Mesothelial cell of epicardium (in vitro differentiated cells): Measurements from ENCODE around the gene ADAMTS17. TPM values are rescaled to one million over a fixed set of nuclear protein-coding genes. Genes with fewer than 3 reads are reported as not detected.

ENCODE experiments used
- DNase-seq, 2 experiments: peaks; one replicate each; pipeline ENCODE4 v3.0.0; 2021; ENCODE audit warnings: low spot score in 2 of 2; ENCODE audit not compliant: unreplicated experiment in 2 of 2
- H3K27ac Mint-ChIP-seq: 2 replicates; pipeline ENCODE4 v1.8.0; 2021; ENCODE audit warnings: mixed read lengths
- H3K27me3 Mint-ChIP-seq: 2 replicates; pipeline ENCODE4 v1.8.0; 2021; ENCODE audit warnings: low read depth, mixed read lengths
- H3K36me3 Mint-ChIP-seq: 2 replicates; pipeline ENCODE4 v1.8.0; 2021; ENCODE audit warnings: mixed read lengths
- H3K4me1 Mint-ChIP-seq: 2 replicates; pipeline ENCODE4 v1.8.0; 2021; ENCODE audit warnings: mixed read lengths
- H3K4me3 Mint-ChIP-seq: 2 replicates; pipeline ENCODE4 v1.8.0; 2021; ENCODE audit warnings: mild to moderate bottlenecking, moderate library complexity, mixed read lengths
- H3K9me3 Mint-ChIP-seq: 2 replicates; pipeline ENCODE4 v1.8.0; 2021; ENCODE audit warnings: mixed read lengths
- CTCF ChIP-seq: fragments of 200-600 bp; sonication (generic); IDR thresholded peaks from one replicate; pipeline ENCODE4 v1.5.0; 2021; ENCODE audit warnings: antibody characterized with exemption; ENCODE audit not compliant: unreplicated experiment
- total RNA-seq: library from RNA; stranded (reverse); gene quantifications from 3 replicates; pipeline ENCODE4 v1.2.1, GENCODE V29; 2021

ADAMTS17 gene
- total RNA-seq, 1 donor from 2014 or later = 39.4 TPM

DNA sequence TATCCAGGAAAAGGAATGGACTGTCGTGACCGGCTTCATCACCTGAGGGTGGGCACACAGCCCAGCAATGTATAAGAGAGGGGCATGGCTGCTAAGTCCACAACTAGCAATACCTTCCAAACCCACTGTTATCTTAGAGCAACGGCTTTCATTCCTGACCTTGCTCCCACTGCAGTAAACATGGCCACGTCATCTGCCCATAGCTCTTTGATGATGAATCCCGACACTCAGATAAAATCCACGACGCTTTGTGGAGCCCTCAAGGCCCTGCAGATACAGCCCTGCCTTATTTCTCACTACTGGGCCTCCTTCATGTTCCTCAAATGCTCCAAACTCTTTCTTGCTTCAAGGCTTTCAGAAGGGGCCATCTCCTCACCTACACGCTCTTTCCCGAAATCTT, 114.0 kb downstream of the ADAMTS17 start:
- H3K4me3 Mint-ChIP-seq = no peak overlapping the region
- H3K27ac Mint-ChIP-seq = no peak overlapping the region
- H3K4me1 Mint-ChIP-seq = peaks cover 9% of the 10 kb centered on the region
- peaks cover 20% of the 10 kb centered on the region for H3K36me3 Mint-ChIP-seq
- no peak for TF ChIP-seq CTCF
- no peak for DNase-seq
- no peaks in the 10 kb centered on the region for H3K9me3 Mint-ChIP-seq
- H3K27me3 Mint-ChIP-seq = no peaks in the 10 kb centered on the region

DNA sequence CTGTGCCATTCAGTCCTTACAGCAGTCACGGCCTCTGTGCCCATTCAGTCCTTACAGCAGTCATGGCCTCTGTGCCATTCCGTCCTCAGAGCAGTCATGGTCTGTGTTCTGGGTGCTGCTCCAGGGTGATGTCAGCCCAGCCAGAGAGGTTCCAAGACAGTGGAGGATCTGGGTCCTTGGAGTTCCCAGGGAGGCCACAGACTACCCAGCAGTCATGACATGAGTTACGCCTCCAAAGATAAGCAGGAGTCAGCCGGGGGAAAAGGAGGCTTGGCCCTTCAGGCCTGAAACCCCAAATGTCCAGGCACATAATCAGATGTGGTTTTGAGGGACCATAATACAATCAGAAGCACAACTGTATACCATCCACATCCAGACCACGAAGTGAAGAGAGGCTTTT, 115.7 kb downstream of the ADAMTS17 start:
- Mint-ChIP-seq H3K9me3 (no peaks in the 10 kb centered on the region), H3K36me3 (peaks cover 12% of the 10 kb centered on the region), H3K4me3 (no peak overlapping the region), H3K4me1 (peaks cover 9% of the 10 kb centered on the region), H3K27me3 (no peaks in the 10 kb centered on the region), H3K27ac (no peak overlapping the region)
- TF ChIP-seq CTCF = no peak
- no peak for DNase-seq

DNA sequence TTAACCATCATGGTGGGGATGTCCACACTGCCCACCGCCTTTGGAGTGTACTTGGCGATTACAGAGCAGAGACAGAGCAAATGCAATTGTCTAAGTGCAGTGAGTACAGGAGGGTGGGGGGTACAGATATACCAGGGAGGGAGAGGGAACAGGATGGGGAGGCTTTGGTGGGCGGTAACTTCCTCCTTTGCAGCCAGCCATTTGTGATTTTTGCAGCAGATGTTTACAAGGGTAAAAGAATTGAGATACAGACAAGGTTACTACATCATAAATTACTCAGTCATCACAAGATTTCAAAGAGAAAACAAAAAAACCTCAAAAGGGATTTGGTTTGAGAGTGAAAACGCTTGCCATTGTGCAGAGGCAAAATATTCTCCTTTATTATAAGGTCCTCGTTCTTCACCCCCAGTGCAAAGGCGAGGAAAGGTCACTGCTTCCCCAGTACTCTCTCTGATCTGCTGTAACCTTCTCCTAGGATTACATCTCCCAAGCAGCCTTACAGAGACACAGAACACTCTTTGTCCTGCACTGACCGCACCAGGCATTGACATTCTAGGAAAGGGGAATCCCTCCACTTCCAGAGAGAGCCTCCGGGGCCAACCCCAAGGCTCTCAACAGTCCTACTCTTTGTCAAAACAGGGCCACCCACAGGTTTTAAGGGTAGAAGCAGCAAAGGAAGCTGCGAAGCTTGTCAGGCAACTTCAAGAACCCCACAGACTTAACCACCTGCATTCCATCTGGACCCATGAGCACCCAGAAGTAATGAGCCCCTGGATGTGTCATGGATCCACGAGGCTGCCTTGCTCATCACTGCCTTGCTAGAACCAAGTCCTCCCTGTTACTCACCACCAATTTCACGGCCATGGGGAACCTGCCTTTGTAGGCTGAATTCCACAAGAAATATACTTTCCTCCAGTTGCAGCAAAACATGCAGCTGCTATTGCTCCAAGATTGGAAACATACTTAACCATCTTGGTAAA, 117.3 kb downstream of the ADAMTS17 start:
- H3K4me3 Mint-ChIP-seq = no peak overlapping the region
- peak overlapping the region; percentile 23 for H3K27ac Mint-ChIP-seq

GRCh38 chr15:100222349-100222715, 119.4 kb downstream of the ADAMTS17 start:
- Mint-ChIP-seq H3K36me3 (peaks cover 5% of the 10 kb centered on the region), H3K27me3 (no peaks in the 10 kb centered on the region), H3K27ac (no peak overlapping the region), H3K4me1 (peaks cover 20% of the 10 kb centered on the region), H3K9me3 (no peaks in the 10 kb centered on the region), H3K4me3 (no peak overlapping the region)
- no peak for DNase-seq
- TF ChIP-seq CTCF = no peak

More for the DNA sequence above, 117.3 kb downstream of the ADAMTS17 start:
- Mint-ChIP-seq H3K27me3 (no peaks in the 10 kb centered on the region), H3K9me3 (no peaks in the 10 kb centered on the region), H3K36me3 (peaks cover 14% of the 10 kb centered on the region), H3K4me1 (peaks cover 9% of the 10 kb centered on the region)
- DNase-seq = no peak
- TF ChIP-seq CTCF = no peak

DNA sequence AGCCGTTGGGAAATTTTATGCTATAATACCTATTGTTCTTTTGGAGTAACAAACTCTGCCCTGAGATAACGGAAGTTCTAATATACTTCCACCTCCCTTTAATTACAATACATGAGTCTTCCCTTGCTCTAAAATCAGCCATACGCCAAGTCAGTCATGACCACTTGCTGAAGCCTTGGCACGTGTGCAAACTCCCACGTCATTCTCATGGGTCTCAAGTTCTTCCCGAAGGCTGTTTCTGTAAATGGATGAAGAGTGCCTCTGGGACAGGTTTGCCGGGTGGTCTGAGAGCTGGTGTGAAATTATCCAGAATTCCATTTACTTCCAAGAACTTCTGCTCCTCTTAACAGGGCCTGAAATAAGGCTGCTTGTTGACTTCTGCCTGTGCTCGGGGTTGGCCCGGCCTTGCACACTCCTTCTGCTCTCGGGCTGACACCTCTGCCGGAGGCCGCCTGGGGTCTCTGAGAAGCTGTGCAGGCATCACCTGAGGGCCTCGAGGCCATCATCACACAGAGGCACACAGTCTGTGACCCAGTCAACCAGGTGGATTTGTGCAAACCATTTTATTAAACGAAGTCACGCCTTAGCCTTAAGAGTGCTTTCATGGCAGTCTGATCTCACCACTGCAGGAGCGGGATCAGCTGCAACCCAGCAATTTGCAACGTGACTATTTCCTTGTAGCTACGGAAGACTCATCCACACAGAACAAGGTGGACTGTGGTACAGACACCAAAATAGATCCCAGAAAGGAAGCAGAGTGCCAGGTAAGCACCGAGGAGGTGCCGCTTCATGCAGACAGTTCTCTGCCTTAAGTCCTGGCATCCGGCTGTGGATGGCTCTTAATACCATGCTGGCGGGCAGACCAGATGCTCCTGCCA, 120.1 kb downstream of the ADAMTS17 start:
- peaks cover 3% of the 10 kb centered on the region for H3K36me3 Mint-ChIP-seq
- DNase-seq = no peak
- no peaks in the 10 kb centered on the region for H3K9me3 Mint-ChIP-seq
- TF ChIP-seq CTCF = no peak
- H3K27ac Mint-ChIP-seq = no peak overlapping the region
- no peaks in the 10 kb centered on the region for H3K27me3 Mint-ChIP-seq
- H3K4me3 Mint-ChIP-seq = no peak overlapping the region
- H3K4me1 Mint-ChIP-seq = peaks cover 20% of the 10 kb centered on the region
